T1000 (cell line): Measurements from ENCODE around the gene TRIP10.
"Not testable (repeated sequence)": the region's sequence is repeated elsewhere in the genome, so short reads cannot be mapped to it uniquely, and the experiment has no call there.

Experiments
- DNase-seq: peaks from one replicate; lab custom pipeline; 2025; ENCODE audit warnings: mixed read lengths; lab: John Stamatoyannopoulos, UW

Gene TRIP10

GRCh38 chr19:6794686-6795431 is 55.4 kb downstream of the TRIP10 start:
- no peak for DNase-seq

- no peak for DNase-seq
Measured at GRCh38 chr19:6796278-6796677, 56.8 kb downstream of the TRIP10 start.

DNA sequence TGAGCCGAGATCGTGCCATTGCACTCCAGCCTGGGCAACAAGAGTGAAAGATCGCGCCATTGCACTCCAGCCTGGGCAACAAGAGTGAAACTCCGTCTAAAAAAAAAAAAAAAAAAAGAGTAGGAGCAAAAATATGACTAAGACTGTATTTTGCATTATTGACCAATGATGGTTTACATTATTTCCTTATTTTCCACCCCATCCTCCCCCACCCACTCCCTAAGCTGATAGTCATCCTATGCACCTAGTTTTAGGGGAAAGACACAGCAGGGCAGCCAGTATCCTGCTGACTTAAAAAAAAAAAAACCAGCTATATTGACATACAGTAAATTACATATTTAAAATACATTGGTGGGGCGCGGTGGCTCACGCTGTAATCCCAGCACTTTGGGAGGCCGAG is 58.2 kb downstream of the TRIP10 start:
- DNase-seq = no peak

GRCh38 chr19:6800160-6800790 is 60.8 kb downstream of the TRIP10 start:
- DNase-seq = not testable (repeated sequence)

GRCh38 chr19:6800991-6801484 is 61.6 kb downstream of the TRIP10 start:
- no peak for DNase-seq
